Daoy (cell line): ENCODE results near the gene PLEKHG7. TPM values are rescaled to one million over a fixed set of nuclear protein-coding genes. Genes with fewer than 3 reads are reported as not detected.

Source experiments
- DNase-seq: peaks from one replicate; pipeline ENCODE4 v3.0.0-alpha.2; 2015; ENCODE audit warnings: low read depth
- total RNA-seq: library from RNA; depleted of rRNA; stranded (reverse); fragments of >200 nt; shearing (Covaris generic); gene quantifications from 2 replicates; pipeline ENCODE4 v1.2.3, GENCODE V29; 2014; rRNA removed

PLEKHG7 gene
- total RNA-seq, 1 experiment from 2014 or later: not detected

GRCh38 chr12:92794814-92795213, 92.0 kb downstream of the PLEKHG7 start:
- no peak for DNase-seq

GRCh38 chr12:92796650-92797049, 93.9 kb downstream of the PLEKHG7 start:
- no peak for DNase-seq

- no peak for DNase-seq
These were observed 100.1 kb downstream of the PLEKHG7 start for GRCh38 chr12:92802906-92803305.

- DNase-seq: no peak
These were observed 101.1 kb downstream of the PLEKHG7 start for GRCh38 chr12:92803903-92804302.

- no peak for DNase-seq
These were observed 107.6 kb downstream of the PLEKHG7 start for GRCh38 chr12:92810370-92810769.

- DNase-seq: no peak
These were observed 111.8 kb downstream of the PLEKHG7 start for GRCh38 chr12:92814584-92814983.

GRCh38 chr12:92821142-92821541, 118.4 kb downstream of the PLEKHG7 start:
- DNase-seq: no peak

Other genes with a start within 250 kb of the PLEKHG7 start
- 10.6 and 20.4 TPM in 2 replicates for gene EEA1, start 226.3 kb downstream of the PLEKHG7 start, total RNA-seq